H1 (cell line): ENCODE data around the gene TLCD2. TPM values are rescaled to one million over a fixed set of nuclear protein-coding genes. Genes with fewer than 3 reads are reported as not detected.

Experiments
- CTCF ChIA-PET: fragments of 300-600 bp; sonication (Branson Sonifier 250); formaldehyde crosslinking; loops from one replicate; lab custom pipeline; 2021; ENCODE audit not compliant: partially characterized antibody; lab: Charles Lee
- POLR2A ChIA-PET: fragments of 300-600 bp; sonication (Branson Sonifier 250); formaldehyde crosslinking; loops from one replicate; lab custom pipeline; 2021; ENCODE audit warnings: inconsistent platforms; ENCODE audit not compliant: partially characterized antibody; lab: Charles Lee
- DNase-seq, 2 experiments: peaks; one replicate each; pipeline versions ENCODE4 v3.0.0 to v3.0.0-alpha.2; 2010 to 2022; ENCODE audit warnings: low spot score in 2 of 2, low read depth in 1 of 2, mixed read lengths in 1 of 2
- FAIRE-seq: peaks from 2 replicates; lab custom pipeline; 2011; peaks lifted over from hg19 to GRCh38; lab: Jason Lieb, UNC
- H2AFZ ChIP-seq: 2 replicates; pipeline ENCODE4 v1.8.1; 2012; ENCODE audit warnings: low read length, inconsistent platforms
- H2AK5ac ChIP-seq: 2 replicates; pipeline ENCODE4 v1.6.1; 2013; ENCODE audit warnings: low read depth, low read length
- H2BK120ac ChIP-seq: replicated peaks from 2 replicates; pipeline ENCODE3; 2013; ENCODE audit warnings: low read depth, low read length, inconsistent platforms
- H2BK12ac ChIP-seq: 2 replicates; pipeline ENCODE4 v1.6.1; 2013; ENCODE audit warnings: low read depth, low read length
- H2BK15ac ChIP-seq: 2 replicates; pipeline ENCODE4 v1.6.1; 2013; ENCODE audit warnings: low read length
- H2BK20ac ChIP-seq: 2 replicates; pipeline ENCODE4 v1.6.1; 2013; ENCODE audit warnings: low read length
- H2BK5ac ChIP-seq: 2 replicates; pipeline ENCODE4 v1.6.1; 2013; ENCODE audit warnings: low read depth, low read length
- H3K14ac ChIP-seq: 2 replicates; pipeline ENCODE4 v1.6.1; 2013; ENCODE audit warnings: inconsistent platforms; ENCODE audit not compliant: insufficient read length
- H3K18ac ChIP-seq: 2 replicates; pipeline ENCODE4 v1.6.1; 2013; ENCODE audit warnings: low read length; ENCODE audit errors: extremely low read depth
- H3K23ac ChIP-seq: 2 replicates; pipeline ENCODE4 v1.6.1; 2013; ENCODE audit warnings: inconsistent platforms; ENCODE audit not compliant: insufficient read length
- H3K23me2 ChIP-seq: 2 replicates; pipeline ENCODE4 v1.6.1; 2013; ENCODE audit warnings: low read depth, low read length
- H3K27ac ChIP-seq: 2 replicates; pipeline ENCODE4 v1.6.1; 2011; ENCODE audit warnings: low read depth, low read length, inconsistent platforms
- H3K27me3 ChIP-seq, 4 experiments: replicated peaks in 1 of 4; 1 replicate in 1 of 4; 2 replicates in 3 of 4; pipeline versions ENCODE4 v1.6.1 to v1.8.1; 2011 to 2013; ENCODE audit warnings: low read length in 3 of 4, mild to moderate bottlenecking in 3 of 4, inconsistent platforms in 2 of 4, mixed read lengths in 2 of 4, moderate library complexity in 1 of 4; ENCODE audit not compliant: control insufficient read depth in 3 of 4, insufficient read depth in 3 of 4; ENCODE audit errors: extremely low read depth in 1 of 4
- H3K36me3 ChIP-seq, 4 experiments: 2 replicates each; pipeline versions ENCODE4 v1.6.1 to v1.8.1; 2011 to 2013; ENCODE audit warnings: mild to moderate bottlenecking in 4 of 4, low read length in 3 of 4, moderate library complexity in 2 of 4, control low read depth in 1 of 4, inconsistent platforms in 1 of 4; ENCODE audit not compliant: insufficient read depth in 4 of 4, control insufficient read depth in 2 of 4
- H3K4ac ChIP-seq: replicated peaks from 2 replicates; pipeline ENCODE3; 2013; ENCODE audit warnings: low read length, low read depth, mixed read lengths, inconsistent platforms; ENCODE audit not compliant: insufficient read length
- H3K4me1 ChIP-seq, 4 experiments: replicated peaks in 1 of 4; 1 replicate in 1 of 4; 2 replicates in 3 of 4; pipeline versions ENCODE4 v1.6.1 to v1.8.1; 2011 to 2013; ENCODE audit warnings: low read length in 3 of 4, inconsistent platforms in 2 of 4, mixed read lengths in 1 of 4; ENCODE audit not compliant: insufficient read depth in 4 of 4, control insufficient read depth in 3 of 4
- H3K4me2 ChIP-seq, 2 experiments: 2 replicates each; pipeline versions ENCODE4 v1.6.1 to v1.8.1; 2011 to 2013; ENCODE audit warnings: low read depth in 2 of 2, low read length in 2 of 2, control low read depth in 1 of 2, inconsistent platforms in 1 of 2, mild to moderate bottlenecking in 1 of 2; ENCODE audit not compliant: insufficient read depth in 1 of 2
- H3K4me3 ChIP-seq, 4 experiments: fragments of 200-600, 300-600 bp in 1 of 4; sonication (generic), shearing (Covaris generic), sonication (Bioruptor Twin) in 1 of 4; 2 replicates each; pipeline versions ENCODE4 v1.5.1 to v1.8.1; 2011 to 2016; ENCODE audit warnings: low read length in 4 of 4, low read depth in 3 of 4, control low read depth in 2 of 4, inconsistent platforms in 2 of 4, mild to moderate bottlenecking in 2 of 4, mixed read lengths in 1 of 4, moderate library complexity in 1 of 4; ENCODE audit not compliant: insufficient read depth in 2 of 4; ENCODE audit errors: extremely low read depth in 1 of 4
- H3K56ac ChIP-seq: replicated peaks from 2 replicates; pipeline ENCODE3; 2013; ENCODE audit warnings: low read depth, mild to moderate bottlenecking, mixed read lengths, low read length, inconsistent platforms; ENCODE audit not compliant: insufficient read length
- H3K79me1 ChIP-seq: 2 replicates; pipeline ENCODE4 v1.6.1; 2013; ENCODE audit warnings: low read depth, low read length, control low read depth
- H3K79me2 ChIP-seq, 2 experiments: 2 replicates each; pipeline versions ENCODE4 v1.6.1 to v1.8.1; 2012 to 2013; ENCODE audit warnings: low read length in 2 of 2, mild to moderate bottlenecking in 2 of 2, inconsistent platforms in 1 of 2; ENCODE audit not compliant: insufficient read depth in 2 of 2, control insufficient read depth in 1 of 2
- H3K9ac ChIP-seq, 4 experiments: replicated peaks in 1 of 4; 1 replicate in 1 of 4; 2 replicates in 3 of 4; pipeline versions ENCODE4 v1.6.1 to v1.8.1; 2011 to 2013; ENCODE audit warnings: low read depth in 3 of 4, low read length in 3 of 4, control low read depth in 2 of 4, mild to moderate bottlenecking in 2 of 4, moderate library complexity in 2 of 4, inconsistent platforms in 1 of 4; ENCODE audit errors: extremely low read depth in 1 of 4
- H3K9me3 ChIP-seq, 2 experiments: 2 replicates each; pipeline versions ENCODE4 v1.6.1 to v1.8.1; 2012 to 2013; ENCODE audit warnings: mild to moderate bottlenecking in 2 of 2, moderate library complexity in 2 of 2, control low read depth in 1 of 2, inconsistent platforms in 1 of 2, low read depth in 1 of 2, low read length in 1 of 2, mixed read lengths in 1 of 2; ENCODE audit not compliant: insufficient read depth in 2 of 2
- H4K20me1 ChIP-seq, 2 experiments: replicated peaks in 1 of 2; 2 replicates each; pipeline versions ENCODE3 to v1.8.1; 2011 to 2013; ENCODE audit warnings: inconsistent platforms in 2 of 2, low read length in 2 of 2, mild to moderate bottlenecking in 1 of 2; ENCODE audit not compliant: insufficient read depth in 2 of 2, control insufficient read depth in 1 of 2
- H4K5ac ChIP-seq: 2 replicates; pipeline ENCODE4 v1.6.1; 2013; ENCODE audit warnings: low read length, low read depth, mixed read lengths, inconsistent platforms; ENCODE audit not compliant: insufficient read length
- H4K8ac ChIP-seq: 2 replicates; pipeline ENCODE4 v1.8.0; 2013; ENCODE audit warnings: mild to moderate bottlenecking, moderate library complexity, low read length, inconsistent platforms; ENCODE audit not compliant: insufficient read depth; ENCODE audit errors: extremely low read depth
- H4K91ac ChIP-seq: replicated peaks from 2 replicates; pipeline ENCODE3; 2013; ENCODE audit warnings: low read length, mixed read lengths, inconsistent platforms; ENCODE audit not compliant: insufficient read length
- ASH2L ChIP-seq: fragments of 200-600, 300-600 bp; sonication (generic); IDR thresholded peaks from one replicate; pipeline ENCODE4 v1.7.1; 2017; ENCODE audit warnings: low read length
- E2F6 ChIP-seq: IDR thresholded peaks from 2 replicates; pipeline ENCODE4 v1.6.1; 2012; ENCODE audit warnings: inconsistent platforms
- WGBS, 2 experiments: shearing (Covaris generic) in 1 of 2; methylation state at CpG; one replicate each; pipeline versions ENCODE4 v1.1.6 to v1.1.7; 2013 to 2015; ENCODE audit warnings: low lambda C conversion rate in 2 of 2, mixed read lengths in 2 of 2, inconsistent platforms in 1 of 2, low coverage in 1 of 2, missing lambda C conversion rate in 1 of 2; ENCODE audit not compliant: insufficient replicate concordance in 2 of 2, insufficient coverage in 1 of 2, insufficient read length in 1 of 2; ENCODE audit errors: extremely low coverage in 1 of 2, missing lambda C conversion rate in 1 of 2; 5-methylcytosine and 5-hydroxymethylcytosine counted together
- polyA plus RNA-seq, 7 experiments: library from polyadenylated mRNA; depleted of rRNA in 3 of 7; stranded (reverse) in 5 of 7; unstranded in 2 of 7; fragments of >200 nt in 5 of 7; fragments of 200-250 nt in 2 of 7; gene quantifications; 1 replicate in 5 of 7; 2 replicates in 1 of 7; 4 replicates in 1 of 7; pipeline versions ENCODE4 v1.2.1 to v1.2.3, GENCODE V29; 2011 to 2013; ENCODE audit warnings: missing spikeins in 2 of 7, mixed read lengths in 2 of 7
- total RNA-seq: library from RNA; stranded (reverse); fragmentation: NEBNext Ultra II Directional; extraction: Animal tissue kit (Norgen Biotek cat#: 25700); gene quantifications from 2 replicates; pipeline ENCODE4 v1.2.1, GENCODE V29; 2021

The TLCD2 gene
- total and polyA plus RNA-seq, 2 of the 8 experiments (the other 6 are each of a cell fraction or from before 2014, with no cell fraction given), result 0.47 to 1.4 TPM

GRCh38 chr17:1710807-1711553 is 803 bp upstream of the TLCD2 start:
- no peak overlapping the region for H3K56ac ChIP-seq
- H4K5ac ChIP-seq, result no peak overlapping the region
- peaks cover 17% of the 10 kb centered on the region; the same call in 1 of the 2 replicates for H3K23me2 ChIP-seq
- peaks cover 0 to 19% (median 15%) of the 10 kb centered on the region in 4 experiments; a peak in 6 of 7 replicates for H3K4me1 ChIP-seq
- no peak overlapping the region for H2AK5ac ChIP-seq
- no peak overlapping the region for H2BK120ac ChIP-seq
- CTCF ChIA-PET, result interaction anchor here (0.6 to 1.0 kb wide), 2 partner anchors 44 to 175 kb away, joined by 3 to 4 read pairs; no protein-coding TSS in a partner anchor
- H3K27me3 ChIP-seq, result peaks cover 0 to 2% (median 0%) of the 10 kb centered on the region in 4 experiments; a peak in 2 of 7 replicates
- peak overlapping the region in 1 of 4 experiments; percentile 43; a peak in 2 of 7 replicates for H3K9ac ChIP-seq
- H3K4me2 ChIP-seq, result peak overlapping the region; percentile 88 to 95
- FAIRE-seq, result no peak
- H2BK15ac ChIP-seq, result peak overlapping the region; percentile 72
- no peak overlapping the region for H3K27ac ChIP-seq
- no peak for TF ChIP-seq E2F6
- TF ChIP-seq ASH2L, result peak; percentile 62
- TF ChIP-seq, all 59 proteins: peak for 1
- peak in 1 of 2 experiments; percentile 61 for DNase-seq
- Histone ChIP-seq H3K79me2 (no peaks in the 10 kb centered on the region), H3K4ac (no peak overlapping the region), H3K79me1 (peaks cover 7% of the 10 kb centered on the region; the same call in 1 of the 2 replicates), H2BK5ac (peak overlapping the region; percentile 44; the same call in 1 of the 2 replicates), H2AFZ (no peak overlapping the region; the same call in 1 of the 2 replicates), H4K20me1 (peaks cover 0 to 7% of the 10 kb centered on the region in 2 experiments), H3K9me3 (no peaks in the 10 kb centered on the region), H3K36me3 (no peaks in the 10 kb centered on the region), H2BK20ac (no peak overlapping the region), H2BK12ac (peak overlapping the region; percentile 68; the same call in 1 of the 2 replicates), H3K18ac (no peak overlapping the region; the same call in 1 of the 2 replicates), H3K14ac (no peak overlapping the region), H4K91ac (no peak overlapping the region), H4K8ac (no peak overlapping the region; the same call in 1 of the 2 replicates), H3K4me3 (peak overlapping the region; percentile 58 to 77 (median 73)), H3K23ac (no peak overlapping the region)
- WGBS, 2 experiments, result 6% methylated on average over 13 of the region's 14 CpGs; no CpG with 5 or more reads in 1 of the 2 experiments
- POLR2A ChIA-PET, result interaction anchor here (0.6 to 1.5 kb wide), 5 partner anchors 10 to 135 kb away, joined by 3 to 4 read pairs (median 3); partner anchors contain the start of gene SERPINF1
